HCT116 (cell line): ENCODE data around the gene ADGRG1. TPM values are rescaled to one million over a fixed set of nuclear protein-coding genes. Genes with fewer than 3 reads are reported as not detected.

Experiments used
- ATAC-seq: fragments of 200-7000 bp; cut with Tn5 transposase; 2 replicates; pipeline ENCODE4 v1.9.1; 2020; ENCODE audit warnings: mild to moderate bottlenecking, moderate library complexity
- BruUV-seq: library from RNA; stranded (reverse); fragments of 400-500 nt; replicated peaks from 2 replicates; lab custom pipeline; 2021; lab: Mats Ljungman, UMichigan
- CTCF ChIA-PET: fragments of 300-600 bp; sonication (Branson Sonifier 250); formaldehyde crosslinking; loops from one replicate; lab custom pipeline; 2021; ENCODE audit warnings: antibody characterized with exemption; lab: Charles Lee
- POLR2A ChIA-PET: fragments of 300-600, 350-600 bp; sonication (Branson Sonifier 250); formaldehyde crosslinking; loops from one replicate; lab custom pipeline; 2021; ENCODE audit warnings: antibody characterized with exemption; lab: Charles Lee
- RAD21 ChIA-PET, 2 experiments: fragments of 300-600 bp; sonication (Branson Sonifier 250); formaldehyde crosslinking; loops; one replicate each; lab custom pipeline; 2023; ENCODE audit warnings: low total read pairs in 2 of 2; ENCODE audit not compliant: uncharacterized antibody in 2 of 2, unreplicated experiment in 2 of 2, low non-redundant PET in 1 of 2; lab: Charles Lee
- DNase-seq: peaks from one replicate; pipeline ENCODE4 v3.0.0-alpha.2; 2010; ENCODE audit warnings: low read depth, low spot score
- H2AFZ ChIP-seq: fragments of 200-600 bp; shearing (Covaris generic), sonication (generic); 2 replicates; pipeline ENCODE4 v1.6.1; 2017; ENCODE audit warnings: low read depth, mixed run types, mixed read lengths, antibody characterized with exemption, low read length; ENCODE audit not compliant: poor library complexity, severe bottlenecking
- H3K27ac ChIP-seq: 2 replicates; pipeline ENCODE4 v1.5.1; 2012; ENCODE audit warnings: low read depth, low read length
- H3K27me3 ChIP-seq: fragments of 200-600 bp; sonication (generic); 2 replicates; pipeline ENCODE4 v1.6.1; 2016; ENCODE audit warnings: mixed run types, low read length, mixed read lengths; ENCODE audit not compliant: insufficient read depth
- H3K36me3 ChIP-seq, 2 experiments: fragments of 200-500 bp in 1 of 2; fragments of 200-600 bp in 1 of 2; sonication (Bioruptor generic) in 1 of 2; sonication (generic) in 1 of 2; 2 replicates each; pipeline versions ENCODE4 v1.5.1 to v1.6.1; 2014 to 2016; ENCODE audit warnings: low read length in 2 of 2, inconsistent platforms in 1 of 2, mixed read lengths in 1 of 2, mixed run types in 1 of 2; ENCODE audit not compliant: insufficient read depth in 2 of 2, control insufficient read depth in 1 of 2
- H3K4me1 ChIP-seq, 2 experiments: fragments of 200-600 bp in 1 of 2; sonication (generic) in 1 of 2; 2 replicates each; pipeline versions ENCODE4 v1.5.1 to v1.6.1; 2012 to 2017; ENCODE audit warnings: low read length in 2 of 2, inconsistent platforms in 1 of 2, mild to moderate bottlenecking in 1 of 2, mixed read lengths in 1 of 2, mixed run types in 1 of 2, moderate library complexity in 1 of 2; ENCODE audit not compliant: insufficient read depth in 2 of 2, control insufficient read depth in 1 of 2
- H3K4me2 ChIP-seq: fragments of 200-600 bp; sonication (generic); 2 replicates; pipeline ENCODE4 v1.6.1; 2017; ENCODE audit warnings: mixed run types, low read length, mixed read lengths
- H3K4me3 ChIP-seq, 2 experiments: fragments of 200-600 bp in 1 of 2; sonication (generic) in 1 of 2; replicated peaks in 1 of 2; 2 replicates each; pipeline ENCODE4 v1.5.1; 2011 to 2016; ENCODE audit warnings: low read length in 2 of 2, control low read depth in 1 of 2, low read depth in 1 of 2, mild to moderate bottlenecking in 1 of 2, mixed read lengths in 1 of 2, mixed run types in 1 of 2
- H3K79me2 ChIP-seq: fragments of 200-600 bp; sonication (generic); 2 replicates; pipeline ENCODE4 v1.6.1; 2017; ENCODE audit warnings: mild to moderate bottlenecking, mixed run types, low read length, moderate library complexity, mixed read lengths; ENCODE audit not compliant: insufficient read depth
- H3K9ac ChIP-seq: fragments of 200-600 bp; sonication (generic); 2 replicates; pipeline ENCODE4 v1.6.1; 2016; ENCODE audit warnings: low read length, mixed read lengths
- H3K9me2 ChIP-seq: fragments of 200-600 bp; sonication (generic), shearing (Covaris generic); 2 replicates; pipeline ENCODE4 v1.6.1; 2017; ENCODE audit warnings: mixed run types, mild to moderate bottlenecking, moderate library complexity; ENCODE audit not compliant: insufficient read depth
- H3K9me3 ChIP-seq, 2 experiments: fragments of 200-500 bp in 1 of 2; fragments of 200-600 bp in 1 of 2; sonication (Bioruptor generic) in 1 of 2; sonication (generic) in 1 of 2; 2 replicates each; pipeline ENCODE4 v1.6.1; 2014 to 2017; ENCODE audit warnings: low read length in 2 of 2, mixed read lengths in 2 of 2, inconsistent platforms in 1 of 2, low read depth in 1 of 2, mild to moderate bottlenecking in 1 of 2, mixed run types in 1 of 2, moderate library complexity in 1 of 2; ENCODE audit not compliant: control insufficient read depth in 1 of 2, insufficient read depth in 1 of 2
- H4K20me1 ChIP-seq: fragments of 200-600 bp; sonication (generic), shearing (Covaris generic); 2 replicates; pipeline ENCODE4 v1.6.1; 2017; ENCODE audit warnings: mixed run types, mild to moderate bottlenecking, moderate library complexity; ENCODE audit not compliant: insufficient read depth
- ELF1 ChIP-seq: IDR thresholded peaks from 2 replicates; pipeline ENCODE4 v1.6.1; 2012; ENCODE audit warnings: low read depth, borderline replicate concordance
- POLR2AphosphoS5 ChIP-seq: IDR thresholded peaks from 2 replicates; pipeline ENCODE4 v1.6.1; 2011; ENCODE audit warnings: mild to moderate bottlenecking, low read depth, low read length, moderate library complexity
- ZBTB33 ChIP-seq: IDR thresholded peaks from 2 replicates; pipeline ENCODE4 v1.6.1; 2011; ENCODE audit warnings: mild to moderate bottlenecking, low read length, moderate library complexity; ENCODE audit not compliant: insufficient replicate concordance; ENCODE audit errors: extremely low read depth
- intact Hi-C: fragments of 100-400 bp; cut with micrococcal nuclease; formaldehyde crosslinking; loops from 2 replicates; pipeline ENCODE4 v1.10.0; 2022
- total RNA-seq: library from RNA; stranded (reverse); gene quantifications from one replicate; pipeline ENCODE4 v1.2.1, GENCODE V29; 2021; ENCODE audit not compliant: unreplicated experiment

Gene ADGRG1
- total RNA-seq, 1 experiment from 2014 or later: 36.4 TPM

- no peak for TF ChIP-seq ZBTB33
- TF ChIP-seq, all 23 proteins: peak for 2
These were observed 7.8 kb upstream of the ADGRG1 start (continued) for GRCh38 chr16:57620335-57621231.

GRCh38 chr16:57621521-57622271, 6.7 kb upstream of the ADGRG1 start:
- Histone ChIP-seq H3K4me1 (peaks cover 53 to 60% of the 10 kb centered on the region in 2 experiments), H3K4me2 (peak overlapping the region; percentile 99), H3K9me2 (no peaks in the 10 kb centered on the region), H3K4me3 (no peak overlapping the region), H3K27ac (peak overlapping the region; percentile 44; the same call in 1 of the 2 replicates), H3K9ac (no peak overlapping the region), H3K79me2 (no peaks in the 10 kb centered on the region), H4K20me1 (no peaks in the 10 kb centered on the region), H3K9me3 (no peaks in the 10 kb centered on the region), H3K36me3 (no peaks in the 10 kb centered on the region), H3K27me3 (no peaks in the 10 kb centered on the region), H2AFZ (no peak overlapping the region)
- RAD21 ChIA-PET: no interaction called here
- CTCF ChIA-PET: interaction anchor here (1.2 to 1.5 kb wide), 3 partner anchors 11 to 46 kb away, joined by 3 to 4 read pairs (median 3); no protein-coding TSS in a partner anchor
- POLR2A ChIA-PET: interaction anchor here (0.6 to 1.0 kb wide), 3 partner anchors 8 to 22 kb away, joined by 3 to 4 read pairs (median 3); no protein-coding TSS in a partner anchor
- no TSS peak for BruUV-seq
- DNase-seq (no peak), ATAC-seq (no peak)
- intact Hi-C loops: loop anchor here (2.0 kb wide), 1 partner anchor 19 kb away; no protein-coding TSS in a partner anchor
- TF ChIP-seq ELF1 (no peak), POLR2AphosphoS5 (peak; percentile 25; the same call in 1 of the 2 replicates)
- TF ChIP-seq, all 23 proteins: peak for 1
